HG03175 (cell line): ENCODE measurements around the gene MYO1E.

Experiments
- ATAC-seq: cut with Tn5 transposase; IDR thresholded peaks from one replicate; pipeline ENCODE4 v1.9.1; 2021; ENCODE audit warnings: mild to moderate bottlenecking, moderate library complexity; ENCODE audit not compliant: unreplicated experiment

MYO1E gene

DNA sequence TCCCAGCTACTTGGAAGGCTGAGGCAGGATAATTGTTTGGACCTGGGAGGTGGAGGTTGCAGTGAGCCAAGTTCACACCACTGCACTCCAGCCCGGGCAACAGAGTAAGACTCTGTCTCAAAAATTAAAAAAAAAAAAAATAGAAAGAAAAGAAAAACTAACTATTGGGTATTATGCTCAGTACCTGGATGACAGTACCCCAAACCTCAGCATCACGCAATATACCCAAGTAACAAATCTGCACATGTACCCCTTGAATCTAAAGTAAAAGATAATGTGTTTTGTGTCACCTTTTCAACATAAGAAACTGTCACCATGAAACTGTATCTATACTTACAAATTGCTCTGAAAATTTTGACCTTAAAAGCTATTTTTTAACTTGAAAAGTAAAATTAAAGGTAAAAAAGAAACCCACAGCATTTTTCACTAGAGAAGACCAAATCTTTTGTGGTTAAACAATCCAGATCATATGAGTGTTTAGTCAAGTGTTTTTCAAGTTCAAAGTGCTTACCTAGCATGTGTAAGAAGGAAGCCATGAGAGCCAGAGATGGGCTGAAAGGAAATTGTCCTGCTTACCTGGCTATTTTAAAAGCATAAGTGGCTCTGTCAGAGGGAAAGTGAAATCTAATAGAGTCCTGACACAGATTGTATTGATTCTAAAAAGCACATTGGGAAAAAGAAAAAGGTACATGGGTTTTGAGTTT, 50.5 kb downstream of the MYO1E start:
- no peak for ATAC-seq

DNA sequence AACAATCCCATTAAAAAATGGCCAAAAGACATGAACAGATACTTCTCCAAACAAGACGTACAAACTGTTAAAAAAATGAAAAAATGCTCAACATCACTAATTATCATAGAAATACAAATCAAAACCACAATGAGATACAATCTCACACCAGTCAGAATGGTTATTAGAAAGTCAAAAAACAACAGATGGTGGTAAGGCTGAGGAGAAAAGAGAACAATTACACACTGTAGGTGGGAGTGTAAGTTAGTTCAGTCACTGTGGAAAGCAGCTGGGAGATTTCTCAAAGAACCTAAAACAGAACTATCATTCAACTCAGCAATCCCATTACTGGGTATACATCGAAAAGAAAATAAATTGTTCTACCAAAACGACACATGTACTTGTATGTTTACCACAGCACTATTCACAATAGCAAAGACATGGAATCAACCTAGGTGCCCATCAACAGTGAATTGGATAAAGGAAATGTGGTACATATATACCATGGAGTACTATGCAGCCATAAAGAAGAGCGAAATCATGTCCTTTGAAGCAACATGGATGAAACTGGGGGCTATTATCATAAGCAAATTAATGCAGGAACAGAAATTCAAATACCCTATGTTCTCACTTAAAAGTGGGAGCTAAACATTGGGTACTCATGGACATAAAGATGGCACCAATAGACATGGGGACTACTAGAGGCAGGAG, 51.5 kb downstream of the MYO1E start:
- ATAC-seq: no peak

DNA sequence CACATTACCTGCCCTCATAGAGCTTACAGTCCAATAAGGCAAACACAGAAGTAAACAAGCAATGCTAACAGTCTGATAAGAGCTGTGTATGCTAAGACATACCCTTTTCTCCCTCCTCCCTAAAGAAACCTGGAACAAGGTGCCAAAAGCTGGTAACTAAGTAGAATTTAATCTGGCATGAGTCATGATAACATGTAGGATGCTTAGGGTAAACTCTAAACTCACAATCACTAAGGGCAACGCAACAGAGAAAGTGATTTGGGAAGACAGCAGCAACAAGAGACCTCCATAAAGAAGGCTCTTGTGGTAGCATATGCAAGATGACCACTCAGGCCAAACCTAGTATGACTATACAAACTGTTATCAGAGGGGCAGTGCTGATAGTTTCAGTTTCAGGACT, 55.5 kb downstream of the MYO1E start:
- no peak for ATAC-seq

- ATAC-seq: no peak
These were observed 56.7 kb downstream of the MYO1E start for GRCh38 chr15:59315914-59316451.

- ATAC-seq: peak; percentile 66
These were observed 58.9 kb downstream of the MYO1E start for GRCh38 chr15:59313641-59314332.

DNA sequence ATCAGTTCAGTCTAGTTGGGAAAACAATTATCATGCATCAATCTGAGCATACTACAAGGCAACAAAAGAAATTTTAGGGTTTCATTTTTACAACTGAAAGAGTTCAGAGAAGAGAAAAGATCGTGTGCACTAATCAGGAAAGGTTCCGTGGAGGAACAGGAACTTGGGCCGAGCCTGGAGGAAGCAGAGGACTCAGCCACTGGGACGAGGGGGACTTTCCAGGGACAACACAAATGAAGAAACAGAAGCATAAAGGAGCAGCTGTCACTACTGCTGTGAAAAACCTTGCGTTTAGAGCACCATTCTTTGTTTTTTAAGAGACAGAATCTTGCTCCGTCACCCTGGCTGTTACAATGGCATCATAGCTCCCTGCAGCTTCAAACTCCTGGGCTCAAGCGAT, 60.5 kb downstream of the MYO1E start:
- ATAC-seq: no peak

GRCh38 chr15:59311195-59311594, 61.5 kb downstream of the MYO1E start:
- no peak for ATAC-seq

GRCh38 chr15:59309405-59309804, 63.3 kb downstream of the MYO1E start:
- ATAC-seq: no peak

DNA sequence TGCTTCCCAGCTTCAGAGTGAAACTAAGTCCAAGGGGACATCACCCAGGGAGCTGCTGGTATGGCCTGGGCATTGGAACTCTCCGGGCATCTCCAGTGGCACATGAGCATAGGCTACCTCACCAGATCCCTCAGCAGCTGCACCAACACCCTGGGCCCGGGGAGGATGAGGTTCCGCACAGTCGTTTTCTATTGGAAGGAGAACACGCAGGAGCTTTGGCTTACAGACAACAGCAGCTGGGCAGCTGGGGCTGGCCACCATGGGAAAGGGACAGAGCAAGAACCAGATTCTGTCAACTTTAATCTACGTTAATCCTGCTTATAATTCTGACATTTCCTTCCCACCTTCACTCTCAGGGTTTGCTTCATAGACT, 65.5 kb downstream of the MYO1E start:
- no peak for ATAC-seq

DNA sequence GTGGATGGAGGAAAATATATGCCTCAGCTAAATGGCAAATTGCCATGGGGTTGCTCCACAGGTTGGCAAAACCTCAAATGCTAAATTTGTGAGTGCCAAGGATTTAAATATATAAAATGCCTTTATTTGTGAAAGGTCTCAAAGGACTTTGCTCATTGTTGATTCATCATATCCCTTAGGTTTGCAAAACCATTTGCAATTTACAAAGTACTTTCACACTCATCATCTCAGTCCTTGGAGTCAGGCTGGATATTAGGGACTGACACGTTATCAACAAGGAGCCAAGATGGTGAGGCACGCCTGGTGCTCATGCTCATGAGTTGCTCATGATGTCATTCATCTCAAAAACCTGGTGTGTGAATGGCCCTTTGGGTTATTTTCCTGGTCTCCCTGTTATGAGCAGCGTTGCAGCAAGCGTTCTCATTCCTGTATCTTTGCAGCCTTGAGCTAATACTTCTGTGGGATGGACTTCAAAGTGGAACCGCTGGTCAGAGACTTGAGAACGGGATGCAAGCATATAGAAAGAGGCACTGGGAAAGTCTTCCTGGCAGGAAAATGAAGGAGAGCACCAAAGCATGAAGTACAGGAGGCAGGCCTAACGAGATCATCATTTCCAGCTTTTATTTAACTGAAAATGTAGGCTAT, 66.0 kb downstream of the MYO1E start:
- no peak for ATAC-seq

DNA sequence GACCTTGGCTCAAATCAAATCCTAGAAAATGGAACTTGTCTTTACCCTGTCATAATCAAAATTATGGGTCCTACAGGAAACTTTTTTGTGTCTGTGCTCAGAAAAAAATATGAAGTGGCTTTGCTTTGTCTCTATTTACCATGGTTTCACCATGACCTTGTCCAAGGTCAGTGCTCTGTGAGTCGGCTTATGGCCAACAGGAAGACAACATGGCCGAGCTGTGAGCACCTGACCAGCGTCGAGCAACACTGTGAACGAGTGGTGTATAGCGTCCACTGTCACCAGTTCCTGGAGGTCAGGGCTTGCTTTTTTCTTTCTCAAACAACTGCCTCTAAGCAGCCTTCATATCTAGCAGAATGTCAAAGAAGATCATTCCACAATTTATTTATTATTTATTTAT, 67.9 kb downstream of the MYO1E start:
- ATAC-seq: no peak

GRCh38 chr15:59304034-59304795, 68.5 kb downstream of the MYO1E start:
- ATAC-seq: no peak

GRCh38 chr15:59303633-59304032, 69.0 kb downstream of the MYO1E start:
- no peak for ATAC-seq

GRCh38 chr15:59303136-59303535, 69.5 kb downstream of the MYO1E start:
- no peak for ATAC-seq

DNA sequence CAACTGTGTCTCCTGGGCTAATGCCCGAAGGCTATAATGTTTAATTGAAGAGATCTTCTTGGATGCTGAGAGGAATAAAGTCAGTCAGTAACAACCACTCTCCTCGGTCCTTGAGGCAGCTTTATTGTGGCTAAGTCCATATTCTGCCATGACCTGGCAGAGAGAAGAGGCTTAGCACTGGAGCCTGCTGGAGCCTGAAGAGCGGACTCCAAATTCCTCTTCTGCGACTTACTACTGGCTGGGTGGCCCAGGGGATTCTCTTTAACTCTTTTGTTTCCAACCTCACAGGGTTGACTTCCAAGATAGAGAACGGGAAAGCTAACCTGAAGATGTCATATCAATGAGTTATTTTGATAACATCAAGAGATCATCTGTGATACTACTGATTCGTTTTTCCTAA, 71.1 kb downstream of the MYO1E start:
- ATAC-seq: no peak

- no peak for ATAC-seq
These were observed 72.0 kb downstream of the MYO1E start for GRCh38 chr15:59300618-59301139.

- ATAC-seq: peak; percentile 66
These were observed 72.6 kb downstream of the MYO1E start for GRCh38 chr15:59299929-59300617.

DNA sequence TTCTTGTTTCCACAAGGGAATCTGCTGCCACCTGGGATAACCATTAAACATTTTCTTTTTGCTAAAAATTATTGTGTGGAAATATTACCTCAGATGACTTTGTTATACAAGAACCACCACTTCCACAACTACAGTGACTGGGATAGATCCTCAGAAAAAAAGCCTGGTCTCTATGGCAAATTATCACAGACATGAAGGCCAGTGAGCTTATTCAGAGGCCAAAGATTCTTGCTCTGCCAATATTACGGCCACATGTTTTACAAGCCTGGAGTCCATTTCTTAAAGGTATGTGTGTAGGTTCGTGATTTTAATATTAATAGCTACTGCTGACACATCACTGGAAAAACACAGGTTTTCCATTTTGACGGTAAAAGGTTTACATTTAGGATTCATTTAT, 73.8 kb downstream of the MYO1E start:
- no peak for ATAC-seq

- peak; percentile 71 for ATAC-seq
These were observed 74.3 kb downstream of the MYO1E start for GRCh38 chr15:59298225-59298853.
